Smooth muscle cell (in vitro differentiated cells): ENCODE data around the gene HEYL. TPM values are rescaled to one million over a fixed set of nuclear protein-coding genes. Genes with fewer than 3 reads are reported as not detected.
A peak's percentile ranks its signal among the peaks of the same experiment; 100 is the strongest.

Source experiments
- DNase-seq: peaks from one replicate; lab custom pipeline; 2025; ENCODE audit not compliant: unreplicated experiment; lab: John Stamatoyannopoulos, UW
- H2AFZ ChIP-seq: fragments of 200-600 bp; sonication (generic); 2 replicates; pipeline ENCODE4 v1.6.0; 2016; ENCODE audit warnings: antibody characterized with exemption, low read depth, mild to moderate bottlenecking
- H3F3A ChIP-seq: fragments of 200-600 bp; sonication (generic); 2 replicates; pipeline ENCODE4 v1.6.0; 2017; ENCODE audit warnings: antibody characterized with exemption, low read depth
- H3K27ac ChIP-seq: fragments of 200-600 bp; sonication (generic); 2 replicates; pipeline ENCODE4 v1.5.1; 2016; ENCODE audit warnings: low read depth, mild to moderate bottlenecking
- H3K27me3 ChIP-seq: fragments of 200-600 bp; sonication (generic); 2 replicates; pipeline ENCODE4 v1.6.1; 2016; ENCODE audit warnings: low read depth, mild to moderate bottlenecking
- H3K36me3 ChIP-seq: fragments of 200-600 bp; sonication (generic); 2 replicates; pipeline ENCODE4 v1.5.1; 2016; ENCODE audit warnings: low read depth
- H3K4me1 ChIP-seq: fragments of 200-600 bp; sonication (generic); 2 replicates; pipeline ENCODE4 v1.5.1; 2016; ENCODE audit warnings: low read depth
- H3K4me2 ChIP-seq: fragments of 200-600 bp; sonication (generic); 2 replicates; pipeline ENCODE4 v1.6.0; 2016; ENCODE audit warnings: mild to moderate bottlenecking
- H3K4me3 ChIP-seq: fragments of 200-600 bp; sonication (generic); 2 replicates; pipeline ENCODE4 v1.5.1; 2016; ENCODE audit warnings: mild to moderate bottlenecking
- H3K79me2 ChIP-seq: fragments of 200-600 bp; sonication (generic); 2 replicates; pipeline ENCODE4 v1.6.0; 2016; ENCODE audit warnings: low read depth, mild to moderate bottlenecking
- H3K9ac ChIP-seq: fragments of 200-600 bp; sonication (generic); 2 replicates; pipeline ENCODE4 v1.6.0; 2016; ENCODE audit warnings: low read depth
- H3K9me3 ChIP-seq: fragments of 200-600 bp; sonication (generic); replicated peaks from 2 replicates; pipeline ENCODE4 v1.5.1; 2016; ENCODE audit warnings: low read depth
- H4K20me1 ChIP-seq: fragments of 200-600 bp; sonication (generic); 2 replicates; pipeline ENCODE4 v1.6.0; 2016; ENCODE audit warnings: low read depth
- CTCF ChIP-seq: fragments of 200-600 bp; sonication (generic); IDR thresholded peaks from 2 replicates; pipeline ENCODE4 v1.5.1; 2017; ENCODE audit warnings: borderline replicate concordance, mild to moderate bottlenecking, antibody characterized with exemption; ENCODE audit not compliant: insufficient read depth, poor library complexity, severe bottlenecking
- WGBS: methylation state at CpG from one replicate; pipeline ENCODE4 v1.1.7; 2016; ENCODE audit warnings: low lambda C conversion rate; 5-methylcytosine and 5-hydroxymethylcytosine counted together
- polyA plus RNA-seq: library from polyadenylated mRNA; unstranded; fragments of >200 nt; fragmentation: Nextera tagmentation; extraction: Ambion mirVana; gene quantifications from 2 replicates; pipeline ENCODE4 v1.2.1, GENCODE V29; 2016
- total RNA-seq: library from RNA; depleted of rRNA; stranded (reverse); fragments of >200 nt; gene quantifications from 2 replicates; pipeline ENCODE4 v1.2.3, GENCODE V29; 2014

Gene HEYL
- total and polyA plus RNA-seq, 2 experiments from 2014 or later: 7.8 to 16.5 TPM

- Histone ChIP-seq H3K27ac (peak overlapping the region; percentile 74), H3K4me2 (peak overlapping the region; percentile 73), H3K9ac (no peak overlapping the region), H3K27me3 (no peaks in the 10 kb centered on the region), H3K36me3 (no peaks in the 10 kb centered on the region), H3F3A (peaks cover 12% of the 10 kb centered on the region), H3K4me3 (no peak overlapping the region), H3K4me1 (peaks cover 11% of the 10 kb centered on the region), H2AFZ (no peak overlapping the region), H3K9me3 (no peaks in the 10 kb centered on the region), H4K20me1 (no peaks in the 10 kb centered on the region), H3K79me2 (no peaks in the 10 kb centered on the region)
- WGBS: 75% methylated on average over 3 of the region's 3 CpGs
- TF ChIP-seq CTCF: no peak
- no peak for DNase-seq
Measured at GRCh38 chr1:39647247-39647646, 7.8 kb upstream of the HEYL start.

GRCh38 chr1:39646232-39647081 is 7.0 kb upstream of the HEYL start:
- DNase-seq: peak; percentile 54
- Histone ChIP-seq H3K9me3 (no peaks in the 10 kb centered on the region), H3F3A (peaks cover 12% of the 10 kb centered on the region), H2AFZ (peak overlapping the region; percentile 47), H3K9ac (no peak overlapping the region), H3K36me3 (no peaks in the 10 kb centered on the region), H3K4me3 (no peak overlapping the region), H4K20me1 (no peaks in the 10 kb centered on the region), H3K27ac (peak overlapping the region; percentile 74), H3K4me1 (peaks cover 11% of the 10 kb centered on the region), H3K4me2 (peak overlapping the region; percentile 73), H3K27me3 (no peaks in the 10 kb centered on the region), H3K79me2 (no peaks in the 10 kb centered on the region)
- no peak for TF ChIP-seq CTCF
- 19% methylated on average over 12 of the region's 12 CpGs for WGBS

DNA sequence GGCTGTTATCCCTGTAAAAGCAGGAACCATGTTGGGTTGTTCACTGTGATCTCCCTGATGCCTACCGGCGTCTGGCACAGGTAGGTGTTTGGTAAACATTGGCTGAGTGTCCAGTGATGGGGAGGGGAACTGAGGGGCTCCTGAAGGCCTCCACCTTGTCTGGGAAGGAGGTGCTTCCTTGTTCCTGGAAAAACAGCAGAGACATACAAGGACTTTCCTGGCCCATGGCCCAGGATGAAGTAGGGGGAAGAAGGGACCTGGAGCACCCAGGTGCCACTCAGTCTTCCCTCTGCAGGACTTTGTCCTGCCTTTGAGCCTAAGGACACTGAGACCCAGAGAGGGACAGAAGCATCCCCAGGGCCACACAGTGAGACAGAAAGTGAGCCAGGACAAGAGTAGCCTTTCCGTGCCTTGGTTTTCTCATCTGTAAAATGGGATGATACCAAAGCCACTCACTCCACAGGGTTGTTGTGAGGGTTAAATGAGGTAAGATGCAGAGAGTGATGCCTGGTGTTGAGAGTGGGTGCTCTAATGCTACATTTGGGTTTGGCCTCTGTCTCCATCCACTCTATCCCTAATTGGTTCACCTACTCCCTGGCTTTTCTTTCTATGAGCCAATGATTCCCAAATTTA is 6.1 kb upstream of the HEYL start:
- Histone ChIP-seq H3K36me3 (no peaks in the 10 kb centered on the region), H2AFZ (no peak overlapping the region), H3K4me3 (no peak overlapping the region), H3K9me3 (no peaks in the 10 kb centered on the region), H3K9ac (no peak overlapping the region), H3K4me1 (peaks cover 11% of the 10 kb centered on the region), H3K79me2 (no peaks in the 10 kb centered on the region), H3K27ac (peak overlapping the region; percentile 74), H3K27me3 (no peaks in the 10 kb centered on the region), H3K4me2 (peak overlapping the region; percentile 73), H4K20me1 (no peaks in the 10 kb centered on the region), H3F3A (peaks cover 12% of the 10 kb centered on the region)
- no peak for DNase-seq
- TF ChIP-seq CTCF: no peak
- 87% methylated on average over 3 of the region's 3 CpGs for WGBS
